Pons (tissue), 1 donor: ENCODE measurements around the gene CERT1.
"Not testable (repeated sequence)": the region's sequence is repeated elsewhere in the genome, so short reads cannot be mapped to it uniquely, and the experiment has no call there.

Experiments used
- DNase-seq: peaks from one replicate; pipeline ENCODE4 v3.0.0-alpha.2; 2016; ENCODE audit warnings: low spot score

The CERT1 gene

GRCh38 chr5:75522542-75522941, 11.1 kb upstream of the CERT1 start:
- no peak for DNase-seq

- no peak for DNase-seq
These were observed 10.6 kb upstream of the CERT1 start for GRCh38 chr5:75522025-75522424.

- no peak for DNase-seq
These were observed 9.8 kb upstream of the CERT1 start for GRCh38 chr5:75521195-75521594.

GRCh38 chr5:75519761-75520160, 8.3 kb upstream of the CERT1 start:
- DNase-seq: no peak

- no peak for DNase-seq
These were observed 2.9 kb upstream of the CERT1 start for GRCh38 chr5:75514323-75514722.

- no peak for DNase-seq
These were observed 2.4 kb upstream of the CERT1 start for GRCh38 chr5:75513841-75514240.

GRCh38 chr5:75512383-75513074, 1.1 kb upstream of the CERT1 start:
- DNase-seq: no peak

- no peak for DNase-seq
These were observed 494 bp downstream of the CERT1 start for GRCh38 chr5:75510836-75511434.

GRCh38 chr5:75510417-75510835, 1.0 kb downstream of the CERT1 start:
- DNase-seq: peak; percentile 39

- peak; percentile 58 for DNase-seq
These were observed 1.5 kb downstream of the CERT1 start for GRCh38 chr5:75509956-75510355.

- DNase-seq: peak; percentile 12
These were observed 1.9 kb downstream of the CERT1 start for GRCh38 chr5:75509546-75509945.

- DNase-seq: no peak
These were observed 3.6 kb downstream of the CERT1 start for GRCh38 chr5:75507841-75508240.

- DNase-seq: not testable (repeated sequence)
These were observed 6.3 kb downstream of the CERT1 start for GRCh38 chr5:75505112-75505511.

- DNase-seq: not testable (repeated sequence)
These were observed 12.6 kb downstream of the CERT1 start for GRCh38 chr5:75498875-75499274.

GRCh38 chr5:75498208-75498777, 13.1 kb downstream of the CERT1 start:
- DNase-seq: no peak

- no peak for DNase-seq
These were observed 15.4 kb downstream of the CERT1 start for GRCh38 chr5:75496026-75496425.

- no peak for DNase-seq
These were observed 19.8 kb downstream of the CERT1 start for GRCh38 chr5:75491621-75492020.

GRCh38 chr5:75489847-75490246, 21.6 kb downstream of the CERT1 start:
- DNase-seq: not testable (repeated sequence)

- DNase-seq: no peak
These were observed 26.8 kb downstream of the CERT1 start for GRCh38 chr5:75484605-75485004.

- no peak for DNase-seq
These were observed 28.9 kb downstream of the CERT1 start for GRCh38 chr5:75482482-75482881.

- DNase-seq: no peak
These were observed 30.4 kb downstream of the CERT1 start for GRCh38 chr5:75481024-75481423.

GRCh38 chr5:75475364-75475763, 36.1 kb downstream of the CERT1 start:
- no peak for DNase-seq

GRCh38 chr5:75473463-75473862, 38.0 kb downstream of the CERT1 start:
- no peak for DNase-seq

- DNase-seq: no peak
These were observed 38.5 kb downstream of the CERT1 start for GRCh38 chr5:75472973-75473372.
